Measurements from ENCODE around the gene KLHL42. TPM values are rescaled to one million over a fixed set of nuclear protein-coding genes. Genes with fewer than 3 reads are reported as not detected.

The KLHL42 gene
- total and polyA plus RNA-seq, 2 of the 13 experiments (the other 11 are each of a cell fraction or from before 2014, with no cell fraction given), result 13.5 to 14.0 TPM

- Histone ChIP-seq H3K4me2 (ENCODE audit: low read depth, low read length) (no peak overlapping the region), H3K9me3 (ENCODE audit: low read length) (no peaks in the 10 kb centered on the region), H3K9ac (ENCODE audit: insufficient read depth, low read depth, low read length) (no peak overlapping the region), H4K20me1 (ENCODE audit: insufficient read depth, low read length) (no peaks in the 10 kb centered on the region), H3K79me2 (ENCODE audit: insufficient read depth, low read length) (no peaks in the 10 kb centered on the region), H3K27ac (ENCODE audit: extremely low read length, insufficient read depth, low read length) (no peak overlapping the region), H3K36me3 (replicated peaks in 1 of 2; ENCODE audit: control insufficient read depth in 1 of 2, insufficient read depth in 2 of 2, low read length in 2 of 2) (no peaks in the 10 kb centered on the region), H3K4me1 (ENCODE audit: insufficient read depth, low read length) (peaks cover 15% of the 10 kb centered on the region), H2AFZ (ENCODE audit: low read length) (no peak overlapping the region), H3K4me3 (replicated peaks in 1 of 3; ENCODE audit: insufficient read depth in 1 of 3, low read depth in 2 of 3, low read length in 3 of 3) (no peak overlapping the region), H3K27me3 (ENCODE audit: control insufficient read depth in 1 of 2, insufficient read depth in 2 of 2, low read length in 2 of 2) (no peaks in the 10 kb centered on the region; a peak in 1 of 5 replicates)
- no peak for DNase-seq (ENCODE audit: low spot score)
- POLR2A ChIA-PET, result no interaction called here
- FAIRE-seq, result no peak
- BruUV-seq (replicated peaks), result no TSS peak
- CTCF ChIA-PET (ENCODE audit: low intra/inter-chr PET ratio, low total read pairs), result no interaction called here
- intact Hi-C loops (cut with micrococcal nuclease; ENCODE audit: unreplicated experiment), result no loop called here
- in situ Hi-C loops (cut with HindIII; ENCODE audit: extremely low pct_ligation_motif_present, low pct_unique_long_range_greater_than_20kb), result no loop called here
- no peak for TF ChIP-seq FOXK2 (IDR thresholded peaks at IDR 0.05)
- no peak for TF ChIP-seq ZNF34 (CRISPR knock-in tag; IDR thresholded peaks at IDR 0.05; ENCODE audit: borderline replicate concordance)
- TF ChIP-seq POGZ (CRISPR knock-in tag; IDR thresholded peaks at IDR 0.05), result no peak
- TF ChIP-seq TRAFD1 (CRISPR knock-in tag; IDR thresholded peaks at IDR 0.05; ENCODE audit: borderline replicate concordance), result no peak
- no peak for TF ChIP-seq RBAK (CRISPR knock-in tag; IDR thresholded peaks at IDR 0.05)
- TF ChIP-seq NCOA1 (CRISPR knock-in tag; IDR thresholded peaks at IDR 0.05), result no peak
- no peak for TF ChIP-seq ZNF547 (CRISPR knock-in tag; IDR thresholded peaks at IDR 0.05)
- TF ChIP-seq PAXIP1 (CRISPR knock-in tag; conservative IDR thresholded peaks at IDR 0.05), result no peak
- TF ChIP-seq NCOR1 (IDR thresholded peaks at IDR 0.05; ENCODE audit: borderline replicate concordance, low read length), result no peak
- no peak for TF ChIP-seq ZNF616 (CRISPR knock-in tag; IDR thresholded peaks at IDR 0.05; ENCODE audit: low read depth)
- 47% methylated on average over 2 of the region's 2 CpGs for WGBS (ENCODE audit: low lambda C conversion rate)
- no peak for ATAC-seq
Measured at GRCh38 chr12:27838543-27839185, 58.6 kb downstream of the KLHL42 start.
